ENCODE data around the gene MEGF6. TPM values are rescaled to one million over a fixed set of nuclear protein-coding genes. Genes with fewer than 3 reads are reported as not detected.
"Not testable (repeated sequence)": the region's sequence is repeated elsewhere in the genome, so short reads cannot be mapped to it uniquely, and the experiment has no call there.

Gene MEGF6
- total RNA-seq, 4 donors from 2014 or later, result 4.1 to 27.1 (median 11.4) TPM

GRCh38 chr1:3578433-3578805, 32.9 kb downstream of the MEGF6 start:
- H3K9me3 ChIP-seq, result no peaks in the 10 kb centered on the region
- intact Hi-C loops (cut with DNase I; ENCODE audit: low total_unique reads) (no loop called here), in situ Hi-C loops (cut with MboI; ENCODE audit: low pct_ligation_motif_present in 1 of 4, low pct_unique_long_range_greater_than_20kb in 1 of 4, low sequenced_read_pairs in 3 of 4) (no loop called here)
- H3K27me3 ChIP-seq, result no peaks in the 10 kb centered on the region
- DNase-seq, result no peak
- H3K27ac ChIP-seq, result no peak overlapping the region
- TF ChIP-seq CTCF (IDR thresholded peaks at IDR 0.05) (no peak), EP300 (IDR thresholded peaks at IDR 0.05; ENCODE audit: low read depth) (no peak), POLR2AphosphoS5 (IDR thresholded peaks at IDR 0.05) (no peak), POLR2A (IDR thresholded peaks at IDR 0.05) (no peak)
- H3K4me3 ChIP-seq, result no peak overlapping the region
- no peaks in the 10 kb centered on the region for H3K36me3 ChIP-seq
- no peaks in the 10 kb centered on the region for H3K4me1 ChIP-seq
- 79% methylated on average over 8 of the region's 8 CpGs; no CpG with 5 or more reads in 1 of the 2 donors for WGBS, 2 donors (ENCODE audit: low coverage in 1 of 2)

- no peak overlapping the region for H3K4me3 ChIP-seq
- H3K4me1 ChIP-seq, result no peaks in the 10 kb centered on the region
- intact Hi-C loops (cut with DNase I; ENCODE audit: low total_unique reads), result no loop called here
- WGBS, 2 donors (ENCODE audit: low coverage in 1 of 2), result 75% methylated on average over 25 of the region's 27 CpGs; no CpG with 5 or more reads in 1 of the 2 donors
- no peak for DNase-seq
- in situ Hi-C loops (cut with MboI; ENCODE audit: low pct_ligation_motif_present in 1 of 4, low pct_unique_long_range_greater_than_20kb in 1 of 4, low sequenced_read_pairs in 3 of 4), result no loop called here
- H3K27me3 ChIP-seq, result no peaks in the 10 kb centered on the region
- H3K27ac ChIP-seq, result no peak overlapping the region
- H3K36me3 ChIP-seq, result no peaks in the 10 kb centered on the region
- TF ChIP-seq CTCF (IDR thresholded peaks at IDR 0.05) (no peak), POLR2AphosphoS5 (IDR thresholded peaks at IDR 0.05) (no peak), POLR2A (IDR thresholded peaks at IDR 0.05) (no peak), EP300 (IDR thresholded peaks at IDR 0.05; ENCODE audit: low read depth) (no peak)
- no peaks in the 10 kb centered on the region for H3K9me3 ChIP-seq
Observed at GRCh38 chr1:3577711-3578432, 33.4 kb downstream of the MEGF6 start.

GRCh38 chr1:3577300-3577699, 34.0 kb downstream of the MEGF6 start:
- Histone ChIP-seq H3K27me3 (no peaks in the 10 kb centered on the region), H3K27ac (no peak overlapping the region), H3K4me1 (no peaks in the 10 kb centered on the region), H3K9me3 (no peaks in the 10 kb centered on the region), H3K4me3 (no peak overlapping the region), H3K36me3 (no peaks in the 10 kb centered on the region)
- no peak for DNase-seq
- 69% methylated on average over 7 of the region's 7 CpGs; no CpG with 5 or more reads in 1 of the 2 donors for WGBS, 2 donors (ENCODE audit: low coverage in 1 of 2)
- in situ Hi-C loops (cut with MboI; ENCODE audit: low pct_ligation_motif_present in 1 of 4, low pct_unique_long_range_greater_than_20kb in 1 of 4, low sequenced_read_pairs in 3 of 4), result no loop called here
- TF ChIP-seq POLR2A (IDR thresholded peaks at IDR 0.05), result no peak
- TF ChIP-seq EP300 (IDR thresholded peaks at IDR 0.05; ENCODE audit: low read depth), result no peak
- no peak for TF ChIP-seq CTCF (IDR thresholded peaks at IDR 0.05)
- no peak for TF ChIP-seq POLR2AphosphoS5 (IDR thresholded peaks at IDR 0.05)
- intact Hi-C loops (cut with DNase I; ENCODE audit: low total_unique reads), result no loop called here

- H3K4me3 ChIP-seq, result no peak overlapping the region
- in situ Hi-C loops (cut with MboI; ENCODE audit: low pct_ligation_motif_present in 1 of 4, low pct_unique_long_range_greater_than_20kb in 1 of 4, low sequenced_read_pairs in 3 of 4), result no loop called here
- intact Hi-C loops (cut with DNase I; ENCODE audit: low total_unique reads), result no loop called here
- TF ChIP-seq CTCF (IDR thresholded peaks at IDR 0.05) (no peak), POLR2AphosphoS5 (IDR thresholded peaks at IDR 0.05) (no peak)
- no peak overlapping the region for H3K27ac ChIP-seq
- no peaks in the 10 kb centered on the region for H3K4me1 ChIP-seq
- no peaks in the 10 kb centered on the region for H3K9me3 ChIP-seq
- no peaks in the 10 kb centered on the region for H3K27me3 ChIP-seq
- 90% methylated on average over 6 of the region's 15 CpGs; no CpG with 5 or more reads in 1 of the 2 donors for WGBS, 2 donors (ENCODE audit: low coverage in 1 of 2)
- H3K36me3 ChIP-seq, result no peaks in the 10 kb centered on the region
- no peak for DNase-seq
Observed at GRCh38 chr1:3575993-3576392, 35.3 kb downstream of the MEGF6 start.

GRCh38 chr1:3575515-3575914, 35.8 kb downstream of the MEGF6 start:
- 70% methylated on average over 6 of the region's 6 CpGs; no CpG with 5 or more reads in 1 of the 2 donors for WGBS, 2 donors (ENCODE audit: low coverage in 1 of 2)
- intact Hi-C loops (cut with DNase I; ENCODE audit: low total_unique reads); H3K27ac ChIP-seq; H3K4me3 ChIP-seq; H3K4me1 ChIP-seq; H3K9me3 ChIP-seq; H3K27me3 ChIP-seq; H3K36me3 ChIP-seq; in situ Hi-C loops (cut with MboI; ENCODE audit: low pct_ligation_motif_present in 1 of 4, low pct_unique_long_range_greater_than_20kb in 1 of 4, low sequenced_read_pairs in 3 of 4); DNase-seq: not testable (repeated sequence)
